ENCODE results near the gene LTBP1. TPM values are rescaled to one million over a fixed set of nuclear protein-coding genes. Genes with fewer than 3 reads are reported as not detected.

LTBP1 gene
- total RNA-seq, 4 donors from 2014 or later = 15.8 to 56.7 (median 28.3) TPM

- intact Hi-C loops (cut with DNase I; ENCODE audit: low total_unique reads) = no loop called here
Measured at GRCh38 chr2:33312355-33312754, 365.6 kb downstream of the LTBP1 start.

GRCh38 chr2:33313039-33313438 is 366.3 kb downstream of the LTBP1 start:
- no peaks in the 10 kb centered on the region for H3K36me3 ChIP-seq
- DNase-seq = no peak
- H3K27ac ChIP-seq = no peak overlapping the region
- no peak for TF ChIP-seq EP300 (IDR thresholded peaks at IDR 0.05; ENCODE audit: low read depth)
- no peak for TF ChIP-seq POLR2A (IDR thresholded peaks at IDR 0.05)
- no peak for TF ChIP-seq POLR2AphosphoS5 (IDR thresholded peaks at IDR 0.05)
- WGBS, 2 donors (ENCODE audit: low coverage in 1 of 2) = 80 to 89% methylated on average over 3 of the region's 3 CpGs
- H3K9me3 ChIP-seq = no peaks in the 10 kb centered on the region
- no peak overlapping the region for H3K4me3 ChIP-seq
- peaks cover 0 to 2% (median under 1%) of the 10 kb centered on the region in 4 donors for H3K4me1 ChIP-seq
- intact Hi-C loops (cut with DNase I; ENCODE audit: low total_unique reads) (no loop called here), in situ Hi-C loops (cut with MboI; ENCODE audit: low pct_ligation_motif_present in 1 of 4, low pct_unique_long_range_greater_than_20kb in 1 of 4, low sequenced_read_pairs in 3 of 4) (no loop called here)
- no peaks in the 10 kb centered on the region for H3K27me3 ChIP-seq

More at GRCh38 chr2:33312355-33312754, 365.6 kb downstream of the LTBP1 start:
- Histone ChIP-seq H3K27me3 (no peaks in the 10 kb centered on the region), H3K27ac (no peak overlapping the region), H3K4me3 (no peak overlapping the region), H3K36me3 (no peaks in the 10 kb centered on the region), H3K4me1 (peaks cover 0 to 9% (median 3%) of the 10 kb centered on the region in 4 donors), H3K9me3 (no peaks in the 10 kb centered on the region)
- WGBS, 2 donors (ENCODE audit: low coverage in 1 of 2) = 90 to 95% methylated on average over 4 of the region's 4 CpGs
- in situ Hi-C loops (cut with MboI; ENCODE audit: low pct_ligation_motif_present in 1 of 4, low pct_unique_long_range_greater_than_20kb in 1 of 4, low sequenced_read_pairs in 3 of 4) = no loop called here
- no peak for DNase-seq
- no peak for TF ChIP-seq EP300 (IDR thresholded peaks at IDR 0.05; ENCODE audit: low read depth)
- no peak for TF ChIP-seq CTCF (IDR thresholded peaks at IDR 0.05)
- no peak for TF ChIP-seq POLR2AphosphoS5 (IDR thresholded peaks at IDR 0.05)

DNA sequence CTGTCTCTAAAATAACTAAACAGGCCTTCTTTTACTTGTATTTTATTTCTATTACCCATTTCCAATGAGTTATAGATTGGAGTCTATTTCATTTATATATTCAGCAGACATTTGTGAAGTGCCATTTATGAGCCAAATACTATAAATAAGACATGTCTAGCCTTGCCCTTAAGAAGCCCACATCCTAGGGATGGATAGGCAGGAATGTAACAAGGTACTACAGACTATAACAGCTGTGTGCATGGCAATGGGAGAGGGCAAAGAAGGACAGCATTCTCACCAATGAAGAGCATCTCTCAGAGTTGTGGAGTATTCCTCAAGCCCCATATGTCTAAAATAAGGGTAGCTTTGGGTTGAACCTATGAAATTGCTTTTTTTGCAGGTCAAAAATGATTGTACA is 367.8 kb downstream of the LTBP1 start:
- intact Hi-C loops (cut with DNase I; ENCODE audit: low total_unique reads) (no loop called here), in situ Hi-C loops (cut with MboI; ENCODE audit: low pct_ligation_motif_present in 1 of 4, low pct_unique_long_range_greater_than_20kb in 1 of 4, low sequenced_read_pairs in 3 of 4) (no loop called here)
- Histone ChIP-seq H3K27ac (no peak overlapping the region), H3K36me3 (no peaks in the 10 kb centered on the region), H3K9me3 (no peaks in the 10 kb centered on the region), H3K4me1 (no peaks in the 10 kb centered on the region), H3K27me3 (no peaks in the 10 kb centered on the region), H3K4me3 (no peak overlapping the region)
- no peak for DNase-seq
- no peak for TF ChIP-seq EP300 (IDR thresholded peaks at IDR 0.05; ENCODE audit: low read depth)
- TF ChIP-seq POLR2A (IDR thresholded peaks at IDR 0.05) = no peak
- TF ChIP-seq CTCF (IDR thresholded peaks at IDR 0.05) = no peak
- no peak for TF ChIP-seq POLR2AphosphoS5 (IDR thresholded peaks at IDR 0.05)

GRCh38 chr2:33316328-33316727 is 369.6 kb downstream of the LTBP1 start:
- no peaks in the 10 kb centered on the region for H3K9me3 ChIP-seq
- H3K36me3 ChIP-seq = no peaks in the 10 kb centered on the region
- WGBS, 2 donors (ENCODE audit: low coverage in 1 of 2) = 60 to 79% methylated on average over 1 of the region's 1 CpG
- no peak overlapping the region for H3K4me3 ChIP-seq
- no peak for TF ChIP-seq EP300 (IDR thresholded peaks at IDR 0.05; ENCODE audit: low read depth)
- no peak for TF ChIP-seq POLR2AphosphoS5 (IDR thresholded peaks at IDR 0.05)
- no peak for TF ChIP-seq CTCF (IDR thresholded peaks at IDR 0.05)
- no peak for TF ChIP-seq POLR2A (IDR thresholded peaks at IDR 0.05)
- intact Hi-C loops (cut with DNase I; ENCODE audit: low total_unique reads) = no loop called here
- peaks cover 0 to 11% (median 1%) of the 10 kb centered on the region in 4 donors for H3K4me1 ChIP-seq
- DNase-seq = no peak
- no peak overlapping the region for H3K27ac ChIP-seq
- no peaks in the 10 kb centered on the region for H3K27me3 ChIP-seq
- in situ Hi-C loops (cut with MboI; ENCODE audit: low pct_ligation_motif_present in 1 of 4, low pct_unique_long_range_greater_than_20kb in 1 of 4, low sequenced_read_pairs in 3 of 4) = no loop called here

DNA sequence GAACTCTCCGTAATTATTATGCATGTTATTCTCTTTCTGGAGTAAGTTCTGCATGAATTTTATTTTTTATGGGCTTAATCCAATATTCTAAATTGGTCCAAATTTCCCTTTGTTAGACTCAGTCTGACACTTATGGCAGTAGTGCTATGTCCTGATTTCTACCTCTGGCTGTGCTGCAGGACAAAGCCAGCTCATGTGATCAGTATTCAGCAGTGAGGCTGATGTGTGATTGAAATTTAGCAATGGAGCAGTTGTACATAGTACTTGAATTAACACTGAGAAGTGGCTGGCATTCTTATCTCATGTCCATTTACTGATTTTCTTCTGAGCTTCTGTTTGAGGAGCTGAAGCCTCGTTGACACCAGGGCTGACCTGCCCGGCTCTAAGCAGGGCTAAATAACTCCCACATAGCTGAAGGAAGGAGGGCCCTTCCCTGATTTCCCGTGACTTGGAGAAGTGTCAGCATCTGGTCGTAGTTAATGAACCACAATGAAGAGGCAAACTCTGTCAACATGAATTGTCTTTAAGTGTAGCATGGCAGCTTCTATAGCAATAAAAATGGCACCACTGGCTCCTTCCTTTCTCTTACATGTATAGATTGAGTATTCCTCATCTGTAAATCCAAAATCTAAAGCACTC is 370.7 kb downstream of the LTBP1 start:
- Histone ChIP-seq H3K27me3 (no peaks in the 10 kb centered on the region), H3K4me3 (no peak overlapping the region), H3K9me3 (no peaks in the 10 kb centered on the region), H3K36me3 (no peaks in the 10 kb centered on the region), H3K27ac (no peak overlapping the region), H3K4me1 (peaks cover 0 to 22% (median 7%) of the 10 kb centered on the region in 4 donors)
- no peak for DNase-seq
- no peak for TF ChIP-seq POLR2A (IDR thresholded peaks at IDR 0.05)
- no peak for TF ChIP-seq CTCF (IDR thresholded peaks at IDR 0.05)
- TF ChIP-seq POLR2AphosphoS5 (IDR thresholded peaks at IDR 0.05) = no peak
- TF ChIP-seq EP300 (IDR thresholded peaks at IDR 0.05; ENCODE audit: low read depth) = no peak
- intact Hi-C loops (cut with DNase I; ENCODE audit: low total_unique reads) (no loop called here), in situ Hi-C loops (cut with MboI; ENCODE audit: low pct_ligation_motif_present in 1 of 4, low pct_unique_long_range_greater_than_20kb in 1 of 4, low sequenced_read_pairs in 3 of 4) (no loop called here)
- 76 to 85% methylated on average over 1 to 5 of the region's 5 CpGs for WGBS, 2 donors (ENCODE audit: low coverage in 1 of 2)

Data from transverse colon (tissue), 4 donors.